Transverse colon (tissue), 4 donors: ENCODE measurements around the gene MAGEA9B.

ENCODE experiments used
- CTCF ChIP-seq, 5 experiments: fragments of 200-600 bp in 3 of 5; fragments of 450-650 bp in 2 of 5; sonication (generic) in 3 of 5; IDR thresholded peaks; 1 replicate in 2 of 5; 2 replicates in 3 of 5; pipeline ENCODE4 v1.5.1; 2016 to 2017; ENCODE audit warnings: antibody characterized with exemption in 5 of 5, inconsistent platforms in 3 of 5, mild to moderate bottlenecking in 2 of 5, moderate library complexity in 1 of 5
- EP300 ChIP-seq: sonication (generic); formaldehyde crosslinking; IDR thresholded peaks from one replicate; pipeline ENCODE4 v1.6.1; 2017; ENCODE audit warnings: antibody characterized with exemption, low read depth
- POLR2A ChIP-seq: fragments of 450-650 bp; IDR thresholded peaks from one replicate; pipeline ENCODE4 v1.6.1; 2016; ENCODE audit warnings: antibody characterized with exemption, mild to moderate bottlenecking, moderate library complexity
- POLR2AphosphoS5 ChIP-seq, 3 donors: sonication (generic); formaldehyde crosslinking; IDR thresholded peaks; one replicate each; pipeline ENCODE4 v1.6.1; 2016; ENCODE audit warnings: antibody characterized with exemption in 3 of 3

GRCh38 chrX:149628768-149629167, 41.5 kb upstream of the MAGEA9B start:
- no peak for TF ChIP-seq POLR2A
- TF ChIP-seq CTCF (IDR thresholded peaks at IDR 0.05) = no peak
- no peak for TF ChIP-seq POLR2AphosphoS5 (IDR thresholded peaks at IDR 0.05)
- TF ChIP-seq EP300 = no peak
